A549 (cell line): ENCODE data around the gene BASP1. TPM values are rescaled to one million over a fixed set of nuclear protein-coding genes. Genes with fewer than 3 reads are reported as not detected.

Experiments
- ATAC-seq, 2 experiments: fragments of 200-7000 bp in 1 of 2; fragments of >200 bp in 1 of 2; cut with Nextera tagmentation in 1 of 2; cut with Tn5 transposase in 1 of 2; 3 replicates each; pipeline versions ENCODE4 v1.8.0 to v1.9.1; 2018 to 2020; ENCODE audit warnings: mild to moderate bottlenecking in 1 of 2, moderate library complexity in 1 of 2
- CTCF ChIA-PET: fragments of 300-600 bp; sonication (Branson Sonifier 250); formaldehyde crosslinking; extraction: SDS; loops from one replicate; lab custom pipeline; 2021; ENCODE audit warnings: antibody characterized with exemption, inconsistent platforms; lab: Yijun Ruan, JAX
- POLR2A ChIA-PET: fragments of 350-600 bp; formaldehyde crosslinking; extraction: SDS; loops from one replicate; lab custom pipeline; 2021; ENCODE audit warnings: antibody characterized with exemption, inconsistent platforms; lab: Yijun Ruan, JAX
- DNase-seq, 2 experiments: peaks; one replicate each; pipeline versions ENCODE4 v3.0.0 to v3.0.0-alpha.2; 2011 to 2016; ENCODE audit warnings: low read depth in 1 of 2, low spot score in 1 of 2
- FAIRE-seq: peaks from 2 replicates; lab custom pipeline; 2011; peaks lifted over from hg19 to GRCh38; lab: Jason Lieb, UNC
- H3K27ac ChIP-seq, 2 experiments: fragments of >200 bp; sonication (Bioruptor Twin); formaldehyde crosslinking; 3 replicates each; pipeline ENCODE4 v1.5.1; 2016 to 2017
- H3K4me1 ChIP-seq: fragments of >200 bp; sonication (Bioruptor Twin); formaldehyde crosslinking; 3 replicates; pipeline ENCODE4 v1.6.1; 2016
- H3K4me2 ChIP-seq: fragments of >200 bp; sonication (Bioruptor Twin); formaldehyde crosslinking; 3 replicates; pipeline ENCODE4 v1.6.1; 2016
- H3K4me3 ChIP-seq: fragments of >200 bp; sonication (Bioruptor Twin); formaldehyde crosslinking; 3 replicates; pipeline ENCODE4 v1.5.1; 2016
- H3K9me3 ChIP-seq: fragments of >200 bp; sonication (Bioruptor Twin); formaldehyde crosslinking; 3 replicates; pipeline ENCODE4 v1.6.1; 2016
- EHF ChIP-seq: fragments of 250-450 bp; sonication (Bioruptor Pico); IDR thresholded peaks from 2 replicates; pipeline ENCODE4 v1.5.0; 2020; ENCODE audit warnings: mild to moderate bottlenecking
- EP300 ChIP-seq, 2 experiments: fragments of >200 bp; sonication (Bioruptor Twin); formaldehyde crosslinking; IDR thresholded peaks; 2 replicates in 1 of 2; 3 replicates in 1 of 2; pipeline ENCODE4 v1.6.1; 2016 to 2017
- ESRRA ChIP-seq: fragments of 150-350 bp; IDR thresholded peaks from 2 replicates; pipeline ENCODE4 v1.6.1; 2014; ENCODE audit warnings: mild to moderate bottlenecking, low read length, borderline replicate concordance
- FOSB ChIP-seq: fragments of 250-450 bp; sonication (Bioruptor Pico); IDR thresholded peaks from 2 replicates; pipeline ENCODE4 v1.5.0; 2020; ENCODE audit warnings: mild to moderate bottlenecking, moderate library complexity
- FOXS1 ChIP-seq: fragments of 250-450 bp; sonication (Bioruptor Pico); IDR thresholded peaks from 2 replicates; pipeline ENCODE4 v1.5.0; 2020; ENCODE audit warnings: mild to moderate bottlenecking, moderate library complexity
- HEYL ChIP-seq: fragments of 250-450 bp; sonication (Bioruptor Pico); IDR thresholded peaks from 2 replicates; pipeline ENCODE4 v1.8.0; 2021; ENCODE audit warnings: mild to moderate bottlenecking, moderate library complexity
- HOXA7 ChIP-seq: fragments of 250-450 bp; sonication (Bioruptor Pico); IDR thresholded peaks from 2 replicates; pipeline ENCODE4 v1.5.0; 2020; ENCODE audit warnings: mild to moderate bottlenecking, moderate library complexity
- HOXB5 ChIP-seq: fragments of 250-450 bp; sonication (Bioruptor Pico); IDR thresholded peaks from 2 replicates; pipeline ENCODE4 v1.5.0; 2020; ENCODE audit warnings: mild to moderate bottlenecking, moderate library complexity
- JUN ChIP-seq, 2 experiments: fragments of >200 bp; sonication (Bioruptor Twin); formaldehyde crosslinking; IDR thresholded peaks; 2 replicates in 1 of 2; 3 replicates in 1 of 2; pipeline ENCODE4 v1.6.1; 2016 to 2017
- KDM5A ChIP-seq: fragments of 200-600 bp; sonication (generic); IDR thresholded peaks from 2 replicates; pipeline ENCODE4 v1.6.1; 2016; ENCODE audit warnings: antibody characterized with exemption, mild to moderate bottlenecking
- MAZ ChIP-seq: fragments of 150-350 bp; IDR thresholded peaks from 2 replicates; pipeline ENCODE4 v1.6.1; 2014; ENCODE audit warnings: antibody characterized with exemption, low read depth, low read length, borderline replicate concordance
- NFE2L2 ChIP-seq: fragments of 150-350 bp; conservative IDR thresholded peaks from 2 replicates; pipeline ENCODE4 v1.6.1; 2014; ENCODE audit warnings: low read length
- NR3C1 ChIP-seq: fragments of >200 bp; sonication (Bioruptor Twin); formaldehyde crosslinking; IDR thresholded peaks from 3 replicates; pipeline ENCODE4 v1.6.1; 2017
- POLR2A ChIP-seq: IDR thresholded peaks from 2 replicates; pipeline ENCODE4 v1.6.1; 2012; ENCODE audit warnings: mild to moderate bottlenecking, low read length
- POLR2AphosphoS2 ChIP-seq: conservative IDR thresholded peaks from 2 replicates; pipeline ENCODE4 v1.6.1; 2012; ENCODE audit warnings: low read length, improper control_type of control experiment, inconsistent platforms
- RAD21 ChIP-seq, 2 experiments: fragments of >200 bp in 1 of 2; sonication (Bioruptor Twin) in 1 of 2; formaldehyde crosslinking in 1 of 2; IDR thresholded peaks in 1 of 2; conservative IDR thresholded peaks in 1 of 2; 2 replicates in 1 of 2; 3 replicates in 1 of 2; pipeline ENCODE4 v1.6.1; 2012 to 2018; ENCODE audit warnings: inconsistent platforms in 1 of 2
- RARB ChIP-seq: fragments of 250-450 bp; sonication (Bioruptor Pico); IDR thresholded peaks from 2 replicates; pipeline ENCODE4 v1.8.0; 2021; ENCODE audit warnings: mild to moderate bottlenecking, moderate library complexity
- RCOR1 ChIP-seq: fragments of 150-350 bp; IDR thresholded peaks from 2 replicates; pipeline ENCODE4 v1.6.1; 2014; ENCODE audit warnings: antibody characterized with exemption, low read length, low read depth
- RFX5 ChIP-seq: fragments of 450-650 bp; IDR thresholded peaks from 2 replicates; pipeline ENCODE4 v1.7.1; 2014; ENCODE audit warnings: antibody characterized with exemption, mild to moderate bottlenecking, moderate library complexity
- RNF2 ChIP-seq: fragments of 200-600 bp; sonication (generic); IDR thresholded peaks from 2 replicates; pipeline ENCODE4 v1.6.1; 2016; ENCODE audit warnings: low read depth, mild to moderate bottlenecking, antibody characterized with exemption, moderate library complexity, borderline replicate concordance
- SREBF2 ChIP-seq: fragments of 450-650 bp; IDR thresholded peaks from 2 replicates; pipeline ENCODE4 v1.6.1; 2014; ENCODE audit warnings: mild to moderate bottlenecking, moderate library complexity
- TFCP2L1 ChIP-seq: fragments of 250-450 bp; sonication (Bioruptor Pico); IDR thresholded peaks from 2 replicates; pipeline ENCODE4 v1.5.0; 2021; ENCODE audit warnings: mild to moderate bottlenecking
- TP53 ChIP-seq: fragments of 250-450 bp; sonication (Bioruptor Pico); IDR thresholded peaks from 2 replicates; pipeline ENCODE4 v1.5.0; 2021; ENCODE audit warnings: mild to moderate bottlenecking, moderate library complexity
- ZC3H11A ChIP-seq: fragments of 450-650 bp; IDR thresholded peaks from 2 replicates; pipeline ENCODE4 v1.6.1; 2014; ENCODE audit warnings: antibody characterized with exemption, mild to moderate bottlenecking
- ZFP36 ChIP-seq: fragments of 450-650 bp; IDR thresholded peaks from 2 replicates; pipeline ENCODE4 v1.6.1; 2014; ENCODE audit warnings: borderline replicate concordance; ENCODE audit not compliant: partially characterized antibody
- WGBS: methylation state at CpG from one replicate; pipeline ENCODE4 v1.1.6; 2017; ENCODE audit errors: missing lambda C conversion rate; 5-methylcytosine and 5-hydroxymethylcytosine counted together
- polyA plus RNA-seq, 4 experiments: library from polyadenylated mRNA; depleted of rRNA in 3 of 4; stranded (reverse); fragments of >200 nt; fragmentation: RNase III in 1 of 4; extraction: RNeasy Plus Mini Kit Qiagen cat#74134 plus additional on column Dnase treatment in 1 of 4; gene quantifications; 2 replicates in 3 of 4; 3 replicates in 1 of 4; pipeline ENCODE4 v1.2.3, GENCODE V29; 2011 to 2017
- TF ChIP-seq, protein P1 (sequence below): fragments of 200-600 bp; sonication (generic); IDR thresholded peaks from 2 replicates; pipeline ENCODE4 v1.6.1; 2016; ENCODE audit warnings: antibody characterized with exemption, mild to moderate bottlenecking, moderate library complexity
- TF ChIP-seq, protein P2 (sequence below): IDR thresholded peaks from 2 replicates; pipeline ENCODE4 v1.6.1; 2012
- TF ChIP-seq, protein P3 (sequence below): fragments of >200 bp; sonication (Bioruptor Twin); formaldehyde crosslinking; IDR thresholded peaks from 3 replicates; pipeline ENCODE4 v1.6.1; 2016
- TF ChIP-seq, protein P4 (sequence below): fragments of 250-450 bp; sonication (Bioruptor Pico); IDR thresholded peaks from 2 replicates; pipeline ENCODE4 v1.5.0; 2021; ENCODE audit warnings: mild to moderate bottlenecking, moderate library complexity, borderline replicate concordance

The BASP1 gene
- polyA plus RNA-seq, 2 of the 4 experiments (the other 2 are of a cell fraction): 391 to 454 TPM

DNA sequence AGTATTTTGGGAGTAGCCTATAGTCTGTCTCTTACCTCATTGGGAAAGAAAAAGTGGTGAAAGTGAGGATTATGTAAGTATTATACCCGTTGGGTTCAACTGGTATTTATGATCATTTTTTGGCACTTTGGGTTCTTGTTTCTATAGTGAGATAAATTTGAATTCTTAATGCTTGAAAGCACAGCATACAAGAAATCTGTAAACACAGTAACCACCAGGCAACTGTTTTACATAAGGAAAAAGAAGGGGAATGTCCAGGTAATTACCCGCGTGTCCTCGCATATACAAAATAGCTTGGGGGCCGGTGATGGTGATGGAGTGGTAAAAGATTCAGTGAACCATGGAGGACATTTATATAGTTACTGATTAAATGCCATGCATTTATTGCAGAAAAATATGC is 60.5 kb downstream of the BASP1 start:
- Histone ChIP-seq H3K27ac (no peak overlapping the region), H3K4me1 (peaks cover 59% of the 10 kb centered on the region), H3K4me2 (no peak overlapping the region), H3K4me3 (no peak overlapping the region), H3K9me3 (no peaks in the 10 kb centered on the region)
- ChIA-PET CTCF (no interaction called here), POLR2A (no interaction called here)
- no peak for ATAC-seq
- no peak for FAIRE-seq
- TF ChIP-seq RCOR1 (no peak), TFCP2L1 (CRISPR knock-in tag) (no peak; the same call in 1 of the 2 replicates)
- TF ChIP-seq, protein P1, sequence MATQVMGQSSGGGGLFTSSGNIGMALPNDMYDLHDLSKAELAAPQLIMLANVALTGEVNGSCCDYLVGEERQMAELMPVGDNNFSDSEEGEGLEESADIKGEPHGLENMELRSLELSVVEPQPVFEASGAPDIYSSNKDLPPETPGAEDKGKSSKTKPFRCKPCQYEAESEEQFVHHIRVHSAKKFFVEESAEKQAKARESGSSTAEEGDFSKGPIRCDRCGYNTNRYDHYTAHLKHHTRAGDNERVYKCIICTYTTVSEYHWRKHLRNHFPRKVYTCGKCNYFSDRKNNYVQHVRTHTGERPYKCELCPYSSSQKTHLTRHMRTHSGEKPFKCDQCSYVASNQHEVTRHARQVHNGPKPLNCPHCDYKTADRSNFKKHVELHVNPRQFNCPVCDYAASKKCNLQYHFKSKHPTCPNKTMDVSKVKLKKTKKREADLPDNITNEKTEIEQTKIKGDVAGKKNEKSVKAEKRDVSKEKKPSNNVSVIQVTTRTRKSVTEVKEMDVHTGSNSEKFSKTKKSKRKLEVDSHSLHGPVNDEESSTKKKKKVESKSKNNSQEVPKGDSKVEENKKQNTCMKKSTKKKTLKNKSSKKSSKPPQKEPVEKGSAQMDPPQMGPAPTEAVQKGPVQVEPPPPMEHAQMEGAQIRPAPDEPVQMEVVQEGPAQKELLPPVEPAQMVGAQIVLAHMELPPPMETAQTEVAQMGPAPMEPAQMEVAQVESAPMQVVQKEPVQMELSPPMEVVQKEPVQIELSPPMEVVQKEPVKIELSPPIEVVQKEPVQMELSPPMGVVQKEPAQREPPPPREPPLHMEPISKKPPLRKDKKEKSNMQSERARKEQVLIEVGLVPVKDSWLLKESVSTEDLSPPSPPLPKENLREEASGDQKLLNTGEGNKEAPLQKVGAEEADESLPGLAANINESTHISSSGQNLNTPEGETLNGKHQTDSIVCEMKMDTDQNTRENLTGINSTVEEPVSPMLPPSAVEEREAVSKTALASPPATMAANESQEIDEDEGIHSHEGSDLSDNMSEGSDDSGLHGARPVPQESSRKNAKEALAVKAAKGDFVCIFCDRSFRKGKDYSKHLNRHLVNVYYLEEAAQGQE: no peak
- 83% methylated on average over 5 of the region's 5 CpGs for WGBS
- DNase-seq: no peak

DNA sequence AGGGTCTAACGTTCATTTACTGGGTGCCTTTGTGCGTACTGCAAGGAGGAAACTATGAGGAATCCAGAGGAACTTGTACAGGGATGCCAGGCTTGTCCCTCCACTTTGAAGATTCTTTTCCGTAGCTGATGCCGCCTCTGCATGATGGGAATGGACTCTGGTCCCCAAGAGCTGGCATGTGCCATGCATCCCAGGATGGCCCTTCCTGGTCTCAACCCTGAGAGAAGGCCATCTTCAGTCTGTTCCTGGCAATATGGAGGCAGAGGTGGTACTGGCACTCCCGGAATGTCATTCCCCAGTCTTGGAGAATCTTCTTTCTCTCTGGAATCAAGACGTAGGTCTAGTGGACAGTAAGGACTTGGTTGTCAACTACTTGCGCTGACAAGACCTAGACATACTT is 61.5 kb downstream of the BASP1 start:
- ATAC-seq (peak in 1 of 2 experiments; percentile 31; a peak in 3 of 6 replicates), DNase-seq (no peak), FAIRE-seq (no peak)
- peaks cover 51% of the 10 kb centered on the region for H3K4me1 ChIP-seq
- ChIA-PET POLR2A (no interaction called here), CTCF (interaction anchor here (1.0 to 1.5 kb wide), 3 partner anchors 9 to 63 kb away, joined by 3 to 9 read pairs (median 5); no protein-coding TSS in a partner anchor)
- TF ChIP-seq RCOR1 (no peak), POLR2AphosphoS2 (peak; percentile 88; the same call in 1 of the 2 replicates)
- H3K4me3 ChIP-seq: no peak overlapping the region
- no peak overlapping the region for H3K4me2 ChIP-seq
- WGBS: 91% methylated on average over 7 of the region's 7 CpGs
- no peaks in the 10 kb centered on the region for H3K9me3 ChIP-seq
- peak overlapping the region in 1 of 2 experiments; percentile 53; a peak in 2 of 6 replicates for H3K27ac ChIP-seq

DNA sequence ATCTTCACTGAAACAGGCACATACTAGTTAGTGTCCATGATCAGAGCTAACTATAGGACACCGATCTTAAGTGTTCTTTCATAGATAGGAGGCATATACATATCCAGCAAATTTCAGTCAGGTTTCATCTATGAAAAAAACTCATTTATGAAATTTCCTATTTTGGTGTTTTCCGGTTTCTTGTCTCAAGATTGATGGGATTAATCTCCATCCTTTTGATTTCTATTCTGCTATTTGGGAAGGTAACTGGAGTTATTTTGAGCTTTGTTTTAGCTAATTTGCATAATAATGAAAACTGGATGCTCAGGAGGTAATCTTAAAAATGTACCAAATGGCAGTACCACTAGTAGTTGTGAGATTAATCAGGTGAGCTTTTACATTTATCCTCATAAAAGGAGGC is 62.1 kb downstream of the BASP1 start:
- DNase-seq: no peak
- peak; percentile 23 for FAIRE-seq

More for the DNA sequence above, 62.1 kb downstream of the BASP1 start:
- Histone ChIP-seq H3K27ac (peak overlapping the region in 1 of 2 experiments; percentile 53; a peak in 2 of 6 replicates), H3K4me1 (peaks cover 51% of the 10 kb centered on the region), H3K4me2 (no peak overlapping the region), H3K4me3 (no peak overlapping the region), H3K9me3 (no peaks in the 10 kb centered on the region)
- CTCF ChIA-PET: interaction anchor here (0.6 to 1.5 kb wide), 6 partner anchors 10 to 1305 kb away, joined by 3 to 9 read pairs (median 3); no protein-coding TSS in a partner anchor
- POLR2A ChIA-PET: no interaction called here
- peak in 1 of 2 experiments; percentile 15; a peak in 3 of 6 replicates for ATAC-seq
- TF ChIP-seq, protein P2, sequence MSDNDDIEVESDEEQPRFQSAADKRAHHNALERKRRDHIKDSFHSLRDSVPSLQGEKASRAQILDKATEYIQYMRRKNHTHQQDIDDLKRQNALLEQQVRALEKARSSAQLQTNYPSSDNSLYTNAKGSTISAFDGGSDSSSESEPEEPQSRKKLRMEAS: no peak
- no peak for TF ChIP-seq HEYL (CRISPR knock-in tag)
- TF ChIP-seq, protein P3, sequence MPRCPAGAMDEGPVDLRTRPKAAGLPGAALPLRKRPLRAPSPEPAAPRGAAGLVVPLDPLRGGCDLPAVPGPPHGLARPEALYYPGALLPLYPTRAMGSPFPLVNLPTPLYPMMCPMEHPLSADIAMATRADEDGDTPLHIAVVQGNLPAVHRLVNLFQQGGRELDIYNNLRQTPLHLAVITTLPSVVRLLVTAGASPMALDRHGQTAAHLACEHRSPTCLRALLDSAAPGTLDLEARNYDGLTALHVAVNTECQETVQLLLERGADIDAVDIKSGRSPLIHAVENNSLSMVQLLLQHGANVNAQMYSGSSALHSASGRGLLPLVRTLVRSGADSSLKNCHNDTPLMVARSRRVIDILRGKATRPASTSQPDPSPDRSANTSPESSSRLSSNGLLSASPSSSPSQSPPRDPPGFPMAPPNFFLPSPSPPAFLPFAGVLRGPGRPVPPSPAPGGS: no peak
- TF ChIP-seq FOXS1 (CRISPR knock-in tag): no peak
- TF ChIP-seq ESRRA: no peak
- no peak for TF ChIP-seq RAD21 (conservative IDR thresholded peaks at IDR 0.05 in 1 of 2, IDR thresholded peaks at IDR 0.05 in 1 of 2)
- no peak for TF ChIP-seq RNF2
- no peak for TF ChIP-seq HOXB5 (CRISPR knock-in tag)
- peak; percentile 84; the same call in 1 of the 2 replicates for TF ChIP-seq HOXA7 (CRISPR knock-in tag)
- TF ChIP-seq, protein P4, sequence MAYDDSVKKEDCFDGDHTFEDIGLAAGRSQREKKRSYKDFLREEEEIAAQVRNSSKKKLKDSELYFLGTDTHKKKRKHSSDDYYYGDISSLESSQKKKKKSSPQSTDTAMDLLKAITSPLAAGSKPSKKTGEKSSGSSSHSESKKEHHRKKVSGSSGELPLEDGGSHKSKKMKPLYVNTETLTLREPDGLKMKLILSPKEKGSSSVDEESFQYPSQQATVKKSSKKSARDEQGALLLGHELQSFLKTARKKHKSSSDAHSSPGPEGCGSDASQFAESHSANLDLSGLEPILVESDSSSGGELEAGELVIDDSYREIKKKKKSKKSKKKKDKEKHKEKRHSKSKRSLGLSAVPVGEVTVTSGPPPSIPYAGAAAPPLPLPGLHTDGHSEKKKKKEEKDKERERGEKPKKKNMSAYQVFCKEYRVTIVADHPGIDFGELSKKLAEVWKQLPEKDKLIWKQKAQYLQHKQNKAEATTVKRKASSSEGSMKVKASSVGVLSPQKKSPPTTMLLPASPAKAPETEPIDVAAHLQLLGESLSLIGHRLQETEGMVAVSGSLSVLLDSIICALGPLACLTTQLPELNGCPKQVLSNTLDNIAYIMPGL: no peak
- TF ChIP-seq RARB: no peak
- TF ChIP-seq EP300 (IDR thresholded peaks at IDR 0.05): no peak
- TF ChIP-seq NFE2L2: no peak
- TF ChIP-seq MAZ: no peak
- no peak for TF ChIP-seq SREBF2
- no peak for TF ChIP-seq KDM5A
- no peak for TF ChIP-seq ZC3H11A
- no peak for TF ChIP-seq ZFP36
- TF ChIP-seq FOSB (CRISPR knock-in tag): peak; percentile 64; the same call in 1 of the 2 replicates
- no peak for TF ChIP-seq RFX5
- no peak for TF ChIP-seq POLR2A
- no peak for TF ChIP-seq POLR2AphosphoS2
- no peak for TF ChIP-seq EHF (CRISPR knock-in tag)
- no peak for TF ChIP-seq TFCP2L1 (CRISPR knock-in tag)
- TF ChIP-seq NR3C1: no peak
- TF ChIP-seq JUN (IDR thresholded peaks at IDR 0.05): peak in 1 of 2 experiments; percentile 53; a peak in 1 of 5 replicates
- no peak for TF ChIP-seq TP53 (CRISPR knock-in tag)
- 87% methylated on average over 2 of the region's 2 CpGs for WGBS
